Smooth muscle cell (in vitro differentiated cells): ENCODE data around the gene GGT5. TPM values are rescaled to one million over a fixed set of nuclear protein-coding genes. Genes with fewer than 3 reads are reported as not detected.
A peak's percentile ranks its signal among the peaks of the same experiment; 100 is the strongest.
"Not testable (repeated sequence)": the region's sequence is repeated elsewhere in the genome, so short reads cannot be mapped to it uniquely, and the experiment has no call there.

Experiments used
- DNase-seq: peaks from one replicate; lab custom pipeline; 2025; ENCODE audit not compliant: unreplicated experiment; lab: John Stamatoyannopoulos, UW
- H2AFZ ChIP-seq: fragments of 200-600 bp; sonication (generic); 2 replicates; pipeline ENCODE4 v1.6.0; 2016; ENCODE audit warnings: antibody characterized with exemption, low read depth, mild to moderate bottlenecking
- H3F3A ChIP-seq: fragments of 200-600 bp; sonication (generic); 2 replicates; pipeline ENCODE4 v1.6.0; 2017; ENCODE audit warnings: antibody characterized with exemption, low read depth
- H3K27ac ChIP-seq: fragments of 200-600 bp; sonication (generic); 2 replicates; pipeline ENCODE4 v1.5.1; 2016; ENCODE audit warnings: low read depth, mild to moderate bottlenecking
- H3K27me3 ChIP-seq: fragments of 200-600 bp; sonication (generic); 2 replicates; pipeline ENCODE4 v1.6.1; 2016; ENCODE audit warnings: low read depth, mild to moderate bottlenecking
- H3K36me3 ChIP-seq: fragments of 200-600 bp; sonication (generic); 2 replicates; pipeline ENCODE4 v1.5.1; 2016; ENCODE audit warnings: low read depth
- H3K4me1 ChIP-seq: fragments of 200-600 bp; sonication (generic); 2 replicates; pipeline ENCODE4 v1.5.1; 2016; ENCODE audit warnings: low read depth
- H3K4me2 ChIP-seq: fragments of 200-600 bp; sonication (generic); 2 replicates; pipeline ENCODE4 v1.6.0; 2016; ENCODE audit warnings: mild to moderate bottlenecking
- H3K4me3 ChIP-seq: fragments of 200-600 bp; sonication (generic); 2 replicates; pipeline ENCODE4 v1.5.1; 2016; ENCODE audit warnings: mild to moderate bottlenecking
- H3K79me2 ChIP-seq: fragments of 200-600 bp; sonication (generic); 2 replicates; pipeline ENCODE4 v1.6.0; 2016; ENCODE audit warnings: low read depth, mild to moderate bottlenecking
- H3K9ac ChIP-seq: fragments of 200-600 bp; sonication (generic); 2 replicates; pipeline ENCODE4 v1.6.0; 2016; ENCODE audit warnings: low read depth
- H3K9me3 ChIP-seq: fragments of 200-600 bp; sonication (generic); replicated peaks from 2 replicates; pipeline ENCODE4 v1.5.1; 2016; ENCODE audit warnings: low read depth
- H4K20me1 ChIP-seq: fragments of 200-600 bp; sonication (generic); 2 replicates; pipeline ENCODE4 v1.6.0; 2016; ENCODE audit warnings: low read depth
- WGBS: methylation state at CpG from one replicate; pipeline ENCODE4 v1.1.7; 2016; ENCODE audit warnings: low lambda C conversion rate; 5-methylcytosine and 5-hydroxymethylcytosine counted together
- polyA plus RNA-seq: library from polyadenylated mRNA; unstranded; fragments of >200 nt; fragmentation: Nextera tagmentation; extraction: Ambion mirVana; gene quantifications from 2 replicates; pipeline ENCODE4 v1.2.1, GENCODE V29; 2016
- total RNA-seq: library from RNA; depleted of rRNA; stranded (reverse); fragments of >200 nt; gene quantifications from 2 replicates; pipeline ENCODE4 v1.2.3, GENCODE V29; 2014
- TF ChIP-seq, protein P1 (sequence below): fragments of 200-600 bp; sonication (generic); IDR thresholded peaks from 2 replicates; pipeline ENCODE4 v1.5.1; 2017; ENCODE audit warnings: borderline replicate concordance, mild to moderate bottlenecking, antibody characterized with exemption; ENCODE audit not compliant: insufficient read depth, poor library complexity, severe bottlenecking

Gene GGT5
- total and polyA plus RNA-seq, 2 experiments from 2014 or later: 3.7 to 12.8 TPM

DNA sequence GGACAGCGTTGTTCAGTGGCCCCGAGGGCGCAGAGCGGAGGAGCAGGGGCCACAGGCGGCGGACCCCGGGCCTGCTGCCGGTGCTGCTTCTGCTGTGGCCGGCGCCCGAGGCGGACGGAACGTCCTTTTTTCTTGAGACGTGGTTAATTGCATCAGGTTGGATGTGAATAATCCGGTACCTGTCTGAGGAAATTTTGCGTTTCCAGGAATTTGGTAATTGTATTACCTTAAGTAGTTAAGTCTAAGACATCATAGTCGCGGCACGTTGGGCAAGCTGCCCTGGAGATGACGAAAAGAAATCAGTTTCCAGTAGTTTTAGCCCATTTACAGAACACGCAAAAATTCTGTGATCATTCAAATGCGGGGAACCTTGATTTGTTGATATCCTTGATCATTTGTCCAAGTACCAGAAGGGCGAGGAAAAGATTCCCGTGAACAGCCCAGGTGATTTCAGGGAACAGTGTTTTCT is 26.5 kb upstream of the GGT5 start:
- Histone ChIP-seq H3K4me3 (peak overlapping the region; percentile 88), H3K4me2 (peak overlapping the region; percentile 92), H3K9me3 (no peaks in the 10 kb centered on the region), H3K27me3 (no peaks in the 10 kb centered on the region), H2AFZ (peak overlapping the region; percentile 73), H3K79me2 (peaks cover 53% of the 10 kb centered on the region), H3K36me3 (no peaks in the 10 kb centered on the region), H3K27ac (peak overlapping the region; percentile 76), H3F3A (no peaks in the 10 kb centered on the region), H4K20me1 (peaks cover 41% of the 10 kb centered on the region), H3K9ac (peak overlapping the region; percentile 91), H3K4me1 (peaks cover 26% of the 10 kb centered on the region)
- 2% methylated on average over 25 of the region's 25 CpGs for WGBS
- TF ChIP-seq, protein P1, sequence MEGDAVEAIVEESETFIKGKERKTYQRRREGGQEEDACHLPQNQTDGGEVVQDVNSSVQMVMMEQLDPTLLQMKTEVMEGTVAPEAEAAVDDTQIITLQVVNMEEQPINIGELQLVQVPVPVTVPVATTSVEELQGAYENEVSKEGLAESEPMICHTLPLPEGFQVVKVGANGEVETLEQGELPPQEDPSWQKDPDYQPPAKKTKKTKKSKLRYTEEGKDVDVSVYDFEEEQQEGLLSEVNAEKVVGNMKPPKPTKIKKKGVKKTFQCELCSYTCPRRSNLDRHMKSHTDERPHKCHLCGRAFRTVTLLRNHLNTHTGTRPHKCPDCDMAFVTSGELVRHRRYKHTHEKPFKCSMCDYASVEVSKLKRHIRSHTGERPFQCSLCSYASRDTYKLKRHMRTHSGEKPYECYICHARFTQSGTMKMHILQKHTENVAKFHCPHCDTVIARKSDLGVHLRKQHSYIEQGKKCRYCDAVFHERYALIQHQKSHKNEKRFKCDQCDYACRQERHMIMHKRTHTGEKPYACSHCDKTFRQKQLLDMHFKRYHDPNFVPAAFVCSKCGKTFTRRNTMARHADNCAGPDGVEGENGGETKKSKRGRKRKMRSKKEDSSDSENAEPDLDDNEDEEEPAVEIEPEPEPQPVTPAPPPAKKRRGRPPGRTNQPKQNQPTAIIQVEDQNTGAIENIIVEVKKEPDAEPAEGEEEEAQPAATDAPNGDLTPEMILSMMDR: no peak
- DNase-seq: no peak

DNA sequence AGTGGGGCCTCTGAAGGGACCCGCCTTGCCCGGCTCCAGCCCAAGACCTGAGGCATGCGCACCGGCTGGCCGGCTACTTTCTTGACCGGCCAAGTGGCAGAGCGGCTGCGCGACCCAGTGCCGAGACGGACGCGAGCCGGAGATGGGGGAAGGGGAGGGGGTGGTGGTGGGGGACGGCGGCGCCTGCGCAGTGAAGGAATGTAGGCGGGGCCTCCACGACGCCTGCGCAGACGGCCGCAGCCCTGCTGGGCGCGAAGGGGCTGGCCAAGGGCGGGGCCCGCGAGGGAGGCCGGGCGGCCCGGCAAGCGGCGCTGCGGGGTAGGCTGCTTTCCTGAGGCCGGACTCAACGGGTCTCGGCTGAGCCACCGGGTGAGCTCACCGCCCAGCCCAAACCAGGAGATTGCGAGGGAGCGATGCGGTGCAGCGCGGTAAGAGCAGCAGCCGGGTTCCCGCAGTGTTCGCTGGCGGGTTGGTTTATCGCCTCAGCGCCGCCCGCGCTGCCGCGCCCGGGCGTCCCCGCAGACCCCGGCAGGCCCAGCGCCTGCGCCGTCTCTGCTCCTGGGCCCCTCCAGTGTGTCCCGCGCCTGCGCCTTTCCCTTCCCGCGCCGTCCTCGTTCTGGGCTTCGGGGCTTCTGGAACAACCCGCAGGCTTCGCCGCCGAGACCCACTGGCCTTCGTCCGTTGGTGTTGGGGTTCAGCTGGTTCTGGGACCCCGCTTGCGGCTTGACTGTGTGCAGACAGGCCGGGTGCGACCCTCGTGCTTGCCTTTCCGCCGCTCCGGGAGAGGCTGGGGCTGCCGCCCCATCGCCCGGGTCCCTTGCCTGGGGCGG is 25.9 kb upstream of the GGT5 start, which contains the start of gene SPECC1L:
Gene SPECC1L, plus strand, starts transcription at position 276 of the 830 bp plus-strand sequence. CDS start 31,401 bp downstream, outside the sequence.
- H3K27me3 ChIP-seq: no peaks in the 10 kb centered on the region
- WGBS: under 1% methylated on average over 56 of the region's 89 CpGs
- H3K79me2 ChIP-seq: peaks cover 46% of the 10 kb centered on the region

DNA sequence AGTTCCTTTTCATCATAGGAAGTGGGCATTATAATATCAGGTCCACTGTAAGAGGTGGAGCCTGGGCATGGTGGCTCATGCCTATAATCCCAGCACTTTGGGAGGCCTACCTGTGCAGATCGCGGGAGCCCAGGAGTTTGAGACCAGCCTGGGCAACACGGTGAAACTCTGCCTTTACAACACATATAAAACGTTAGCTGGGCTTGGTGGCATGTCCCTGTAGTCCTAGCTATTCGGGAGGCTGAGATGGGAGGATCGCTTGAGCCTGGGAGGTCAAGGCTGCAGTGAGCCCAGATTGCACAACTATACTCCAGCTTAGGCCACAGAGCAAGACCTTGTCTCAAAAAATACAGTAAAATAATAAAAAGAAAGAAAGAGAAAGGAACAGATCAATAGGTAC is 21.6 kb upstream of the GGT5 start:
- H3K79me2 ChIP-seq, H3K4me3 ChIP-seq, H3K36me3 ChIP-seq, H3K9me3 ChIP-seq, H3K27ac ChIP-seq, H2AFZ ChIP-seq, H3K9ac ChIP-seq, H3K27me3 ChIP-seq, H3K4me1 ChIP-seq, H3K4me2 ChIP-seq, H4K20me1 ChIP-seq, H3F3A ChIP-seq, DNase-seq: not testable (repeated sequence)
- WGBS: 92% methylated on average over 6 of the region's 6 CpGs

More for the DNA sequence above, 25.9 kb upstream of the GGT5 start, which contains the start of gene SPECC1L:
- TF ChIP-seq, protein P1: no peak
- DNase-seq: peak; percentile 91
- H3K27ac ChIP-seq: peak within 1 kb of the TSS; percentile 76
- H3F3A ChIP-seq: no peaks in the 10 kb centered on the region
- H3K4me1 ChIP-seq: peaks cover 26% of the 10 kb centered on the region
- no peaks in the 10 kb centered on the region for H3K36me3 ChIP-seq
- H3K9me3 ChIP-seq: no peaks in the 10 kb centered on the region
- H3K9ac ChIP-seq: peak within 1 kb of the TSS; percentile 91
- H2AFZ ChIP-seq: peak within 1 kb of the TSS; percentile 89
- peaks cover 35% of the 10 kb centered on the region for H4K20me1 ChIP-seq
- peak within 1 kb of the TSS; percentile 88 for H3K4me3 ChIP-seq
- peak within 1 kb of the TSS; percentile 92 for H3K4me2 ChIP-seq

DNA sequence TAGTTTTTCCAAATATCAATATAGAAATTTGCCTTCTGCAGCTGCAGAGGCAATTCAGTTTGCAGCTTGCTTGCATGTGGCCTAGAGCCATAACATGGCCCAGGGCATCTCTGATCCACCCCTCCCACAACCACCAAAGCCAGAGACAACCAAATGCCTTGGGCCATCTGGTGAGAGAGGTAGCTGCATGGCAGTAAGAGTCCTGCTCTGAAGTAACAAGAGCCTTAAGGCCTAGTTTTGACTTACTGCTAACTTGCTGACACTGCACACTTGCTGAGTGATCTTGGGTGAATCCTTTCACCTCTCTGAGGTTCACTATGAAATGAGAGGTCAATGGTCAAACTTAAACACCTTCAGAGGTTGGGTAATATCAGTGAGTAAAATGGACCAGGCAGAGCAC is 20.9 kb upstream of the GGT5 start:
- DNase-seq: no peak
- no peaks in the 10 kb centered on the region for H4K20me1 ChIP-seq
- H3K27ac ChIP-seq: no peak overlapping the region
- H3F3A ChIP-seq: no peaks in the 10 kb centered on the region
- H3K27me3 ChIP-seq: no peaks in the 10 kb centered on the region
- no peaks in the 10 kb centered on the region for H3K79me2 ChIP-seq
- no peak overlapping the region for H2AFZ ChIP-seq
- H3K9ac ChIP-seq: no peak overlapping the region
- H3K36me3 ChIP-seq: no peaks in the 10 kb centered on the region
- H3K4me3 ChIP-seq: no peak overlapping the region
- TF ChIP-seq, protein P1: no peak
- no peak overlapping the region for H3K4me2 ChIP-seq
- no peaks in the 10 kb centered on the region for H3K9me3 ChIP-seq
- H3K4me1 ChIP-seq: no peaks in the 10 kb centered on the region

DNA sequence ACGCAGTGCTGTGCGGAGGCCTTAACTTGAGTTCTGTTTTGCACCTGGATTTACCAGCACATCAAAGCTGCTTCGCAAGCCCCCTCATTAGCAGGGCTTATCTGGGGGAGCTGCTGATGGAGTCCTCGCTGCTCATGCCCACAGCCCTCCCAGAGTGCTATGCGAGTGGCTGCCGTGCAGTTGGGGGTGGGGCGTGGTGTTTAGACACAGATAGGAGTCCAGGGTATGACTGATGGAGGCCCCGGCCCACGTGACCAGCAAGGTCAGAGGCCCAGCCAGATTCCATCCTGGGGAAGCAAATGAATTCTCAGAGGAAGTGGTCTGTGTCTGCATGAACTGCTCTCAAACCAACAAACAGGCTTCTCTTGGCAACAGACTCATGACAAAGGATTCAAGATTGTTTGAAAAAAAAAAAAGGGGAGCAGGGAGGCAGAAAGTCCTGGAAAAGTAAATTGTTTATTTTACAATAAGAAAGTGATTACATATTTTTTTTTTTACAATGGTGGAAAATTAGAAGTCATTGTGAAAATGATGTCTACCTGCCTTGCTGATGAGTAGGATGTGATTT is 19.5 kb upstream of the GGT5 start:
- H4K20me1 ChIP-seq, H3K79me2 ChIP-seq, H3K36me3 ChIP-seq, H3K9me3 ChIP-seq, H3K4me1 ChIP-seq, H3K4me3 ChIP-seq, DNase-seq, H3K27me3 ChIP-seq, H3F3A ChIP-seq, H3K9ac ChIP-seq: not testable (repeated sequence)
- peak overlapping the region; percentile 65 for H3K27ac ChIP-seq
- peak overlapping the region; percentile 59 for H3K4me2 ChIP-seq
- peak overlapping the region; percentile 31 for H2AFZ ChIP-seq
- WGBS: 72% methylated on average over 3 of the region's 9 CpGs

DNA sequence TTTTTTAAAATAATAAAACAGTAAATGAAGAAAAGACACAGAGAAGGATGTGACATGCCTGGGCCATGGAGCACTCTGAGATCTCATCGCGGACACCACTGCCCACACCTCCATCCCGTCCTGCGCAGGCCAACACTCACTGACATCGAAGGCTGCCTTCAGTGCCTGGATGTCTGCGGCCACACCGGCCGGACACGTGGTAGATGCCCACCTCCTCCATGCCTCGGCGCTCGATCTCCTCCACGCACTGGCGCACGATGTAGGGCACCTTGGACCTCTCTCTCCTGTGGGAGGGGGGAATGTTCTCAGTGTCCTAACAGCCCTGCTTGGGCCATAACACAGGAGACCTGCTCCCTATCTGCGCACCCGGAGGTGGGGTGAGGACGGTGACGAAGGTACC is 18.6 kb upstream of the GGT5 start:
- H2AFZ ChIP-seq, H3K4me1 ChIP-seq, DNase-seq, H4K20me1 ChIP-seq, H3K4me2 ChIP-seq, H3K9me3 ChIP-seq, H3K4me3 ChIP-seq, H3F3A ChIP-seq, H3K27me3 ChIP-seq, H3K36me3 ChIP-seq, H3K79me2 ChIP-seq, H3K27ac ChIP-seq, H3K9ac ChIP-seq: not testable (repeated sequence)
- WGBS: 98% methylated on average over 19 of the region's 19 CpGs
